Panc1 (cell line): ENCODE measurements around the gene RHBDD1. TPM values are rescaled to one million over a fixed set of nuclear protein-coding genes. Genes with fewer than 3 reads are reported as not detected.

ENCODE experiments used
- ATAC-seq: fragments of 200-7000 bp; cut with Tn5 transposase; 2 replicates; pipeline ENCODE4 v1.9.1; 2020; ENCODE audit warnings: mild to moderate bottlenecking, moderate library complexity
- BruUV-seq: library from RNA; stranded (reverse); fragments of 400-500 nt; replicated peaks from 2 replicates; lab custom pipeline; 2021; lab: Mats Ljungman, UMichigan
- CTCF ChIA-PET: fragments of 300-600 bp; sonication (Branson Sonifier 250); formaldehyde crosslinking; loops from one replicate; lab custom pipeline; 2022; ENCODE audit warnings: antibody characterized with exemption; lab: Charles Lee
- POLR2A ChIA-PET: fragments of 300-600 bp; sonication (Branson Sonifier 250); formaldehyde crosslinking; loops from one replicate; lab custom pipeline; 2022; ENCODE audit warnings: antibody characterized with exemption; lab: Charles Lee
- DNase-seq: peaks from one replicate; pipeline ENCODE4 v3.0.0-alpha.2; 2010; ENCODE audit warnings: low read depth, low spot score
- H3K27ac ChIP-seq: 2 replicates; pipeline ENCODE4 v1.5.1; 2011; ENCODE audit warnings: mild to moderate bottlenecking, low read length, inconsistent platforms
- H3K27me3 ChIP-seq: fragments of 200-500 bp; sonication (Bioruptor generic); 2 replicates; pipeline ENCODE4 v1.6.0; 2014; ENCODE audit warnings: low read length, inconsistent platforms; ENCODE audit not compliant: control insufficient read depth, insufficient read depth
- H3K36me3 ChIP-seq: fragments of 200-500 bp; sonication (Bioruptor generic); 2 replicates; pipeline ENCODE4 v1.5.1; 2014; ENCODE audit warnings: inconsistent platforms, mild to moderate bottlenecking, low read length, moderate library complexity; ENCODE audit not compliant: control insufficient read depth, insufficient read depth
- H3K4me1 ChIP-seq: 2 replicates; pipeline ENCODE4 v1.5.1; 2011; ENCODE audit warnings: inconsistent platforms, mild to moderate bottlenecking, low read length, moderate library complexity; ENCODE audit not compliant: control insufficient read depth, insufficient read depth
- H3K4me3 ChIP-seq, 2 experiments: 2 replicates each; pipeline ENCODE4 v1.5.1; 2011 to 2012; ENCODE audit warnings: low read depth in 2 of 2, low read length in 2 of 2, mild to moderate bottlenecking in 2 of 2, inconsistent platforms in 1 of 2, moderate library complexity in 1 of 2
- H3K9me3 ChIP-seq: fragments of 200-500 bp; sonication (Bioruptor generic); 2 replicates; pipeline ENCODE4 v1.5.1; 2014; ENCODE audit warnings: low read depth, mild to moderate bottlenecking, inconsistent platforms, low read length, moderate library complexity; ENCODE audit not compliant: control insufficient read depth, insufficient read depth
- CTCF ChIP-seq: fragments of 450-650 bp; IDR thresholded peaks from 2 replicates; pipeline ENCODE4 v1.5.1; 2017; ENCODE audit warnings: mild to moderate bottlenecking
- POLR2AphosphoS5 ChIP-seq: IDR thresholded peaks from 2 replicates; pipeline ENCODE4 v1.6.1; 2012; ENCODE audit warnings: mild to moderate bottlenecking, low read depth, low read length, moderate library complexity
- REST ChIP-seq, 2 experiments: IDR thresholded peaks; 2 replicates each; pipeline ENCODE4 v1.6.1; 2011 to 2012; ENCODE audit warnings: low read depth in 2 of 2, control low read depth in 1 of 2, low read length in 1 of 2, mild to moderate bottlenecking in 1 of 2, moderate library complexity in 1 of 2; ENCODE audit not compliant: insufficient read depth in 1 of 2
- SIN3A ChIP-seq: IDR thresholded peaks from 2 replicates; pipeline ENCODE4 v1.6.1; 2012; ENCODE audit warnings: low read depth, mild to moderate bottlenecking, low read length, moderate library complexity, borderline replicate concordance; ENCODE audit not compliant: insufficient read depth
- TCF7L2 ChIP-seq: IDR thresholded peaks from 2 replicates; pipeline ENCODE4 v1.6.1; 2011; ENCODE audit warnings: mild to moderate bottlenecking, low read depth, low read length, inconsistent platforms
- in situ Hi-C: cut with HindIII; loops from 2 replicates; pipeline ENCODE4 v1.10.0; 2016; ENCODE audit warnings: low sequenced_read_pairs, low pct_unique_long_range_greater_than_20kb
- intact Hi-C: fragments of 100-400 bp; cut with micrococcal nuclease; formaldehyde crosslinking; loops from one replicate; pipeline ENCODE4 v1.10.0; 2022; ENCODE audit not compliant: unreplicated experiment
- total RNA-seq: library from RNA; stranded (reverse); gene quantifications from one replicate; pipeline ENCODE4 v1.2.1, GENCODE V29; 2021; ENCODE audit not compliant: unreplicated experiment

The RHBDD1 gene
- total RNA-seq, 1 experiment from 2014 or later, result 25.3 TPM

GRCh38 chr2:226790431-226790830, 45.4 kb upstream of the RHBDD1 start:
- POLR2A ChIA-PET, result interaction anchor here (0.6 kb wide), 1 partner anchor 1119 kb away, joined by 3 read pairs; no protein-coding TSS in a partner anchor

GRCh38 chr2:226791056-226791486, 44.8 kb upstream of the RHBDD1 start:
- DNase-seq (no peak), ATAC-seq (peak; percentile 18)
- no peaks in the 10 kb centered on the region for H3K9me3 ChIP-seq
- in situ Hi-C loops, result no loop called here
- no TSS peak for BruUV-seq
- no peaks in the 10 kb centered on the region; the same call in 1 of the 2 replicates for H3K36me3 ChIP-seq
- intact Hi-C loops, result loop anchor here (5.0 to 10.0 kb wide), 3 partner anchors 306 to 756 kb away; no protein-coding TSS in a partner anchor
- POLR2A ChIA-PET, result interaction anchor here (0.6 kb wide), 1 partner anchor 1120 kb away, joined by 3 read pairs; no protein-coding TSS in a partner anchor
- TF ChIP-seq SIN3A, result no peak
- no peak for TF ChIP-seq REST (IDR thresholded peaks at IDR 0.05; ENCODE audit: insufficient read depth in 1 of 2, low read depth in 2 of 2, low read length in 1 of 2)
- no peak for TF ChIP-seq TCF7L2
- TF ChIP-seq POLR2AphosphoS5, result no peak
- no peak for TF ChIP-seq CTCF
- H3K27me3 ChIP-seq, result no peaks in the 10 kb centered on the region
- CTCF ChIA-PET, result interaction anchor here (0.7 kb wide), 1 partner anchor 91 kb away, joined by 6 read pairs; no protein-coding TSS in a partner anchor
- H3K27ac ChIP-seq, result peak overlapping the region; percentile 97
- peaks cover 35% of the 10 kb centered on the region for H3K4me1 ChIP-seq
- peak overlapping the region; percentile 64 to 73 for H3K4me3 ChIP-seq

More at GRCh38 chr2:226790431-226790830, 45.4 kb upstream of the RHBDD1 start:
- DNase-seq (no peak), ATAC-seq (no peak)
- BruUV-seq, result no TSS peak
- Histone ChIP-seq H3K36me3 (no peaks in the 10 kb centered on the region; the same call in 1 of the 2 replicates), H3K4me1 (peaks cover 35% of the 10 kb centered on the region), H3K9me3 (no peaks in the 10 kb centered on the region), H3K4me3 (peak overlapping the region; percentile 64 to 73), H3K27ac (peak overlapping the region; percentile 97), H3K27me3 (no peaks in the 10 kb centered on the region)
- in situ Hi-C loops (no loop called here), intact Hi-C loops (loop anchor here (5.0 to 10.0 kb wide), 3 partner anchors 306 to 756 kb away; no protein-coding TSS in a partner anchor)
- CTCF ChIA-PET, result interaction anchor here (0.5 to 0.7 kb wide), 3 partner anchors 91 to 1789 kb away, joined by 6 to 7 read pairs (median 6); no protein-coding TSS in a partner anchor
- TF ChIP-seq TCF7L2 (no peak), SIN3A (no peak), POLR2AphosphoS5 (no peak), CTCF (no peak), REST (IDR thresholded peaks at IDR 0.05; ENCODE audit: insufficient read depth in 1 of 2, low read depth in 2 of 2, low read length in 1 of 2) (no peak)
